ENCODE data around the gene KLRC4. TPM values are rescaled to one million over a fixed set of nuclear protein-coding genes. Genes with fewer than 3 reads are reported as not detected.

KLRC4 gene
- not detected in 2 replicates for total RNA-seq (2014; rRNA removed; shearing (Covaris generic))

GRCh38 chr12:10409392-10409791 lies at the start of gene KLRC4:
KLRC4 (minus strand) TSS chr12:10409757; CDS start chr12:10409575, 182 bp downstream.

GRCh38 chr12:10453156-10453555 lies 43.6 kb upstream of the KLRC4 start, which contains the start of gene KLRC1:
KLRC1 (minus strand) TSS chr12:10453377; CDS start chr12:10451156, 2,221 bp downstream.

GRCh38 chr12:10435816-10436215 lies 26.3 kb upstream of the KLRC4 start, which contains the start of gene KLRC2:
KLRC2 (minus strand) TSS chr12:10436010; CDS start chr12:10435986, 24 bp downstream.

GRCh38 chr12:10420334-10420733 lies 10.8 kb upstream of the KLRC4 start, which contains the start of gene KLRC3:
KLRC3 (minus strand) TSS chr12:10420595; CDS start chr12:10420550, 45 bp downstream.

GRCh38 chr12:10389904-10390303 lies 19.7 kb downstream of the KLRC4 start, which contains the start of gene KLRK1:
KLRK1 (minus strand) TSS chr12:10390041; CDS start chr12:10388810, 1,231 bp downstream.

Other genes starting within 250 kb of the KLRC4 start
- not detected in 2 replicates for gene OLR1, start 237.6 kb downstream of the KLRC4 start, total RNA-seq (2014; rRNA removed; shearing (Covaris generic))
- gene TMEM52B, start 230.7 kb downstream of the KLRC4 start, total RNA-seq (2014; rRNA removed; shearing (Covaris generic)), result 0.04 and 0.08 TPM in 2 replicates
- 22.8 and 32.0 TPM in 2 replicates for gene GABARAPL1, start 196.9 kb downstream of the KLRC4 start, total RNA-seq (2014; rRNA removed; shearing (Covaris generic))
- gene KLRD1, start 101.9 kb downstream of the KLRC4 start, total RNA-seq (2014; rRNA removed; shearing (Covaris generic)), result not detected in 2 replicates
- 0.21 and 0.98 TPM in 2 replicates for gene KLRK1, start 19.7 kb downstream of the KLRC4 start, total RNA-seq (2014; rRNA removed; shearing (Covaris generic))
- gene KLRC3, start 10.8 kb upstream of the KLRC4 start, total RNA-seq (2014; rRNA removed; shearing (Covaris generic)), result 0.60 TPM in 1 of 2 replicates, not detected in the other
- 1.3 TPM in 1 of 2 replicates, not detected in the other for gene KLRC2, start 26.3 kb upstream of the KLRC4 start, total RNA-seq (2014; rRNA removed; shearing (Covaris generic))
- gene KLRC1, start 43.6 kb upstream of the KLRC4 start, total RNA-seq (2014; rRNA removed; shearing (Covaris generic)), result not detected in 2 replicates
- gene EIF2S3B, start 96.1 kb upstream of the KLRC4 start, total RNA-seq (2014; rRNA removed; shearing (Covaris generic)), result 0.57 and 2.8 TPM in 2 replicates
- 81.4 and 111 TPM in 2 replicates for gene MAGOHB, start 203.9 kb upstream of the KLRC4 start, total RNA-seq (2014; rRNA removed; shearing (Covaris generic))